ENCODE measurements around the gene SPC25.

The SPC25 gene

GRCh38 chr2:168854651-168855050, 35.6 kb downstream of the SPC25 start:
- no peak for TF ChIP-seq CTCF (IDR thresholded peaks at IDR 0.05; ENCODE audit: low read depth, low read length)
- no peak for DNase-seq (ENCODE audit: low read depth in 2 of 2)
- H3K4me3 ChIP-seq (replicated peaks in 1 of 2; ENCODE audit: low read depth in 2 of 2, low read length in 2 of 2) = no peak overlapping the region

- H3K4me3 ChIP-seq (replicated peaks in 1 of 2; ENCODE audit: low read depth in 2 of 2, low read length in 2 of 2) = no peak overlapping the region
- DNase-seq (ENCODE audit: low read depth in 2 of 2) = no peak
- no peak for TF ChIP-seq CTCF (IDR thresholded peaks at IDR 0.05; ENCODE audit: low read depth, low read length)
Measured at GRCh38 chr2:168853471-168853870, 36.8 kb downstream of the SPC25 start.

DNA sequence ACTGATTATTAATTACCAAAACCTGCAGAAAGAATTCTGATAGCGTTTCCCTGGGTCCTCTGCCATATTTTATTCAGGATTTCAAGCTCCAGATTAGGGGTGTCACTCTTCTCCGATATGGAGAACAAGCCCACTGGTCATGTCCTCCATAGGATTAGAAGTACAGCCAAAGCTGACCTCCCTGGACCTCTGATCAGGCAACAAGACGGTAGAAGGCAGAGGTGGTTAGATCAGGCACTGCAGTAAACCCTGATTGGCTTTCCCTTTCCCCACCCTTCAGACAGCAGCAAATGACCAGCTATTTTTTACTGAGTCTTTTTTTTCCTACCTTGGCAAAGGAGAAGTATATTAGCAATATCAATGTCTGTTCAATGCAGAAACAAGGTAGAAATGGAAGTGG, 37.7 kb downstream of the SPC25 start:
- H3K4me3 ChIP-seq (replicated peaks in 1 of 2; ENCODE audit: low read depth in 2 of 2, low read length in 2 of 2) = no peak overlapping the region
- no peak for TF ChIP-seq CTCF (IDR thresholded peaks at IDR 0.05; ENCODE audit: low read depth, low read length)
- DNase-seq (ENCODE audit: low read depth in 2 of 2) = no peak

DNA sequence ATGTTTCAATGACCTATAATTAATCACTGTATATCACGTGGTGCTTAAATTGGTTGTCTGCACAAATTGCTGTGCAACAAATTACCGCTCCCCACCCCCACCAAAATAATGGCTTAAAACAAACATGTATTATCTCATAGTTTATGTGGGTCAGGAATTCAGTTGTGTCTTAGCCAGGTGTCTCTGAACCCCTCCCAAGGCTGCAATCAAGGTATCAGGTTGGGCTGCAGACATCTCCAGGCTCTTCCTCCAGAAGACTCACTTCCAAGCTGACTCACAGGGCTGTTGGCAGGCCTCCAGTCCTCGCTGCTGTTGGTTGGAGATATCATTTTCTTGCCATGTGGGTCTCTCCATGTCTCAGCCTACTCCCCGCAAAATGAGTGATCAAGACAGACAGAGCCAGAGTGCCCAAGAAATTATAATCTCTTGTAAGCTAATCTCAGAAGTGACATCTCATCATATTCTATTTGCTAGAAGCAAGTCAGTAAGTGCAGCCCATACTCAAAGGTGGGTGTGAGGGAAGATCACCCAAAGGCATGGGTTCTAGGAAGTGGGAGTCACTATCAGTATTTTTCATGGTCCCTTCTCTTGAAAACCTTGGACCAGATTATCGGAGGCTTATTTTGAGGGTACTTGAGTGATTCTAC, 38.4 kb downstream of the SPC25 start:
- TF ChIP-seq CTCF (IDR thresholded peaks at IDR 0.05; ENCODE audit: low read depth, low read length) = no peak
- no peak overlapping the region for H3K4me3 ChIP-seq (replicated peaks in 1 of 2; ENCODE audit: low read depth in 2 of 2, low read length in 2 of 2)
- peak; percentile 77 to 80 for DNase-seq (ENCODE audit: low read depth in 2 of 2)

DNA sequence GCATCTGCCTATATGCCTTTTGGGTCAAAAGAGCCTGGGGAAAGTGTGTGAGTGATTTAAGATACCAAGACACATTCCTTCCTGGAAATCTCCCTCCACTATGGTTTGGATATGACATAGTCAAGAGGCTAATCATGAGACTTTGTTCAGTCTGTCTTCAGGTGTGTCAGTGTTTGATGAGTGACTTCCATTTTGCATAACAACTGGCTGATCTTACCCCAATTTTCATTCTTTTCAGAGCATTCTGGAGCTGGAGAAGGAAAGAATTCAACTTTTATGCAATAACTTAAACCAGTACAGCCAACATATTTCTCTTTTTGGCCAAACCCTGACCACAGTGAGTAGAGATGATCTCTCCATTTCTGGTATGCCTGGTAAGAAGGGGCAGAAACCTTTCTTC, 39.4 kb downstream of the SPC25 start:
- peak in 1 of 2 donors; percentile 33 for DNase-seq (ENCODE audit: low read depth in 2 of 2)

DNA sequence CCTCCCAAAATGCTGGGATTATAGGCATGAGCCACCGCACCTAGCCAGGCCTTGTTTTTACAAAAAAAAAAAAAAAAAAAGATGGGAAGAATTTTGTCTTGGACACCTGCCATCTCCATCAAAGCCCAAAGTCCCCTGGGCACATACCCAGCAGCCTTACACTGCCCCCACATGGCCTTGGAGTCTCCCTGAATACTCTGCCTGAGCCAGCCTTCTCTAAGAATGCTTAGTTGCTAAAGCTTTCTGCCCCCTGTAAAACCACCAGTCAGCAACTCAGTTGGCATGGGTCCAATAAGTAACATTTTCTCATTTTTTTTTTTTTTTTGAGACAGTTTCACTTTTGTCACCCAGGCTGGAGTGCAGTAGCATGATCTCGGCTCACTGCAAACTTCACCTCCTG, 40.6 kb downstream of the SPC25 start:
- peak; percentile 19 for TF ChIP-seq CTCF (IDR thresholded peaks at IDR 0.05; ENCODE audit: low read depth, low read length)
- DNase-seq (ENCODE audit: low read depth in 2 of 2) = peak; percentile 59 to 83
- H3K4me3 ChIP-seq (replicated peaks in 1 of 2; ENCODE audit: low read depth in 2 of 2, low read length in 2 of 2) = no peak overlapping the region

More for the DNA sequence above, 39.4 kb downstream of the SPC25 start:
- TF ChIP-seq CTCF (IDR thresholded peaks at IDR 0.05; ENCODE audit: low read depth, low read length) = no peak
- H3K4me3 ChIP-seq (replicated peaks in 1 of 2; ENCODE audit: low read depth in 2 of 2, low read length in 2 of 2) = no peak overlapping the region

GRCh38 chr2:168848225-168848624, 42.0 kb downstream of the SPC25 start:
- no peak for TF ChIP-seq CTCF (IDR thresholded peaks at IDR 0.05; ENCODE audit: low read depth, low read length)
- no peak overlapping the region for H3K4me3 ChIP-seq (replicated peaks in 1 of 2; ENCODE audit: low read depth in 2 of 2, low read length in 2 of 2)
- no peak for DNase-seq (ENCODE audit: low read depth in 2 of 2)

Data from cardiac fibroblast (primary cell).